Keratinocyte (primary cell): ENCODE measurements around the gene LMCD1. TPM values are rescaled to one million over a fixed set of nuclear protein-coding genes. Genes with fewer than 3 reads are reported as not detected.

Source experiments
- DNase-seq: peaks from one replicate; pipeline ENCODE4 v3.0.0-alpha.2; 2011; ENCODE audit warnings: low read depth, missing footprints, low spot score
- FAIRE-seq: peaks from 2 replicates; lab custom pipeline; 2011; peaks lifted over from hg19 to GRCh38; lab: Jason Lieb, UNC
- H2AFZ ChIP-seq: 2 replicates; pipeline ENCODE4 v1.6.0; 2012; ENCODE audit warnings: low read length, control low read depth, inconsistent platforms; ENCODE audit not compliant: control insufficient read depth
- H3K27ac ChIP-seq: 2 replicates; pipeline ENCODE4 v1.5.1; 2011; ENCODE audit warnings: low read length; ENCODE audit not compliant: control insufficient read depth, insufficient read depth
- H3K27me3 ChIP-seq: 3 replicates; pipeline ENCODE4 v1.6.0; 2011; ENCODE audit warnings: low read length; ENCODE audit not compliant: control insufficient read depth, insufficient read depth; ENCODE audit errors: extremely low read depth
- H3K36me3 ChIP-seq, 2 experiments: 2 replicates in 1 of 2; 3 replicates in 1 of 2; pipeline ENCODE4 v1.5.1; 2011; ENCODE audit warnings: low read length in 2 of 2, mild to moderate bottlenecking in 1 of 2; ENCODE audit not compliant: control insufficient read depth in 2 of 2, insufficient read depth in 2 of 2; ENCODE audit errors: extremely low read depth in 1 of 2
- H3K4me1 ChIP-seq: 3 replicates; pipeline ENCODE4 v1.5.1; 2011; ENCODE audit warnings: low read length; ENCODE audit not compliant: control insufficient read depth, insufficient read depth; ENCODE audit errors: extremely low read depth
- H3K4me2 ChIP-seq: 3 replicates; pipeline ENCODE4 v1.6.0; 2011; ENCODE audit warnings: low read depth, low read length; ENCODE audit not compliant: control insufficient read depth, insufficient read depth; ENCODE audit errors: extremely low read depth
- H3K4me3 ChIP-seq, 3 experiments: fragments of 200-600 bp in 1 of 3; sonication (generic) in 1 of 3; 2 replicates in 2 of 3; 3 replicates in 1 of 3; pipeline ENCODE4 v1.5.1; 2011 to 2016; ENCODE audit warnings: low read length in 3 of 3, mild to moderate bottlenecking in 3 of 3, control low read depth in 2 of 3, inconsistent platforms in 1 of 3, low read depth in 1 of 3, mixed read lengths in 1 of 3, mixed run types in 1 of 3, moderate library complexity in 1 of 3; ENCODE audit not compliant: control insufficient read depth in 2 of 3, insufficient read depth in 2 of 3; ENCODE audit errors: extremely low read depth in 1 of 3
- H3K79me2 ChIP-seq: 2 replicates; pipeline ENCODE4 v1.6.0; 2012; ENCODE audit warnings: low read length; ENCODE audit not compliant: control insufficient read depth, insufficient read depth
- H3K9ac ChIP-seq: 3 replicates; pipeline ENCODE4 v1.6.0; 2011; ENCODE audit warnings: low read length; ENCODE audit not compliant: control insufficient read depth, insufficient read depth; ENCODE audit errors: extremely low read depth
- H3K9me1 ChIP-seq: 3 replicates; pipeline ENCODE4 v1.6.0; 2011; ENCODE audit warnings: low read length; ENCODE audit not compliant: control insufficient read depth, insufficient read depth; ENCODE audit errors: extremely low read depth
- H3K9me3 ChIP-seq: 2 replicates; pipeline ENCODE4 v1.5.1; 2012; ENCODE audit warnings: low read depth, low read length; ENCODE audit not compliant: control insufficient read depth
- H4K20me1 ChIP-seq: 3 replicates; pipeline ENCODE4 v1.6.0; 2011; ENCODE audit warnings: low read length; ENCODE audit not compliant: control insufficient read depth, insufficient read depth; ENCODE audit errors: extremely low read depth
- EZH2 ChIP-seq: IDR thresholded peaks from one replicate; pipeline ENCODE4 v1.6.1; 2012; ENCODE audit warnings: inconsistent platforms, mild to moderate bottlenecking, low read length, moderate library complexity
- dilution Hi-C: fragments of 300-500 bp; cut with MboI; formaldehyde crosslinking; loops from one replicate; pipeline ENCODE4 v1.7.0; 2020; ENCODE audit warnings: low sequenced_read_pairs; ENCODE audit not compliant: extremely low pct_ligation_motif_present
- polyA plus RNA-seq, 5 experiments: library from polyadenylated mRNA; depleted of rRNA in 3 of 5; stranded (reverse) in 3 of 5; stranded (forward) in 1 of 5; unstranded in 1 of 5; fragments of >200 nt; gene quantifications; 1 replicate in 1 of 5; 2 replicates in 3 of 5; 3 replicates in 1 of 5; pipeline versions ENCODE4 v1.2.1 to v1.2.3, GENCODE V29; 2011 to 2012; ENCODE audit warnings: missing spikeins in 2 of 5, low read depth in 1 of 5, low replicate concordance in 1 of 5
- TF ChIP-seq, protein P1 (sequence below), 3 experiments: IDR thresholded peaks in 1 of 3; conservative IDR thresholded peaks in 1 of 3; optimal IDR thresholded peaks in 1 of 3; 2 replicates in 2 of 3; 3 replicates in 1 of 3; pipeline versions ENCODE3 to v1.5.1; 2011; ENCODE audit warnings: low read length in 3 of 3, mild to moderate bottlenecking in 3 of 3, moderate library complexity in 2 of 3, control low read depth in 1 of 3, inconsistent platforms in 1 of 3; ENCODE audit not compliant: insufficient read depth in 2 of 3; ENCODE audit errors: extremely low read depth in 1 of 3

Gene LMCD1
- polyA plus RNA-seq, 1 donor (not counting 4 experiments of a cell fraction or from before 2014, with no cell fraction given) = 3.7 TPM

DNA sequence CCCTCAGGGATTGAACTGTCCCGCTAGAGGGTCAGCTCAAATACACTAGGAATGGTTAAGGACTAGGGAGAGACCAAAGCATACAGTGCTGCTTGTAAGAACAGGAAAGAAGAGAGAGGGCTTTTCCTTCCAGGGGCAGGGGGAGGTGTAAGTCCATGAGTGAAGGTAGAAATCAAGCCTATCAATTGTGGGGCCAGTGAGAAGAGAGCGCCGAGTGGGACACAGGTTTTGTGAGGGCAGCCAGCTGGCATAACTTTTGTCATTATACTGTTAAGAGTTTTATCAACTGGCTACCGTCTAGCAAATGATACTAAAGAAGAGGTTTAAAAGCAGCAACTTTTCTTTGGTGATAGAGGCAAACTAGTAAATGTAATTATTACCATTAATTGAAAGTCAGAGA lies 45.0 kb downstream of the LMCD1 start:
- Histone ChIP-seq H3K4me1 (no peaks in the 10 kb centered on the region), H3K9me1 (no peaks in the 10 kb centered on the region), H3K27ac (no peak overlapping the region), H2AFZ (no peak overlapping the region), H3K79me2 (no peaks in the 10 kb centered on the region), H3K27me3 (peaks cover 3% of the 10 kb centered on the region), H3K36me3 (no peaks in the 10 kb centered on the region), H3K4me2 (no peak overlapping the region), H3K9me3 (no peaks in the 10 kb centered on the region), H3K4me3 (no peak overlapping the region), H3K9ac (no peak overlapping the region), H4K20me1 (no peaks in the 10 kb centered on the region)
- TF ChIP-seq, protein P1, sequence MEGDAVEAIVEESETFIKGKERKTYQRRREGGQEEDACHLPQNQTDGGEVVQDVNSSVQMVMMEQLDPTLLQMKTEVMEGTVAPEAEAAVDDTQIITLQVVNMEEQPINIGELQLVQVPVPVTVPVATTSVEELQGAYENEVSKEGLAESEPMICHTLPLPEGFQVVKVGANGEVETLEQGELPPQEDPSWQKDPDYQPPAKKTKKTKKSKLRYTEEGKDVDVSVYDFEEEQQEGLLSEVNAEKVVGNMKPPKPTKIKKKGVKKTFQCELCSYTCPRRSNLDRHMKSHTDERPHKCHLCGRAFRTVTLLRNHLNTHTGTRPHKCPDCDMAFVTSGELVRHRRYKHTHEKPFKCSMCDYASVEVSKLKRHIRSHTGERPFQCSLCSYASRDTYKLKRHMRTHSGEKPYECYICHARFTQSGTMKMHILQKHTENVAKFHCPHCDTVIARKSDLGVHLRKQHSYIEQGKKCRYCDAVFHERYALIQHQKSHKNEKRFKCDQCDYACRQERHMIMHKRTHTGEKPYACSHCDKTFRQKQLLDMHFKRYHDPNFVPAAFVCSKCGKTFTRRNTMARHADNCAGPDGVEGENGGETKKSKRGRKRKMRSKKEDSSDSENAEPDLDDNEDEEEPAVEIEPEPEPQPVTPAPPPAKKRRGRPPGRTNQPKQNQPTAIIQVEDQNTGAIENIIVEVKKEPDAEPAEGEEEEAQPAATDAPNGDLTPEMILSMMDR (optimal IDR thresholded peaks at IDR 0.05 in 1 of 3, IDR thresholded peaks at IDR 0.05 in 1 of 3, conservative IDR thresholded peaks at IDR 0.05 in 1 of 3; ENCODE audit: extremely low read depth in 1 of 3, insufficient read depth in 2 of 3, low read length in 3 of 3) = no peak
- no peak for TF ChIP-seq EZH2
- no peak for DNase-seq
- no peak for FAIRE-seq
- dilution Hi-C loops = no loop called here

DNA sequence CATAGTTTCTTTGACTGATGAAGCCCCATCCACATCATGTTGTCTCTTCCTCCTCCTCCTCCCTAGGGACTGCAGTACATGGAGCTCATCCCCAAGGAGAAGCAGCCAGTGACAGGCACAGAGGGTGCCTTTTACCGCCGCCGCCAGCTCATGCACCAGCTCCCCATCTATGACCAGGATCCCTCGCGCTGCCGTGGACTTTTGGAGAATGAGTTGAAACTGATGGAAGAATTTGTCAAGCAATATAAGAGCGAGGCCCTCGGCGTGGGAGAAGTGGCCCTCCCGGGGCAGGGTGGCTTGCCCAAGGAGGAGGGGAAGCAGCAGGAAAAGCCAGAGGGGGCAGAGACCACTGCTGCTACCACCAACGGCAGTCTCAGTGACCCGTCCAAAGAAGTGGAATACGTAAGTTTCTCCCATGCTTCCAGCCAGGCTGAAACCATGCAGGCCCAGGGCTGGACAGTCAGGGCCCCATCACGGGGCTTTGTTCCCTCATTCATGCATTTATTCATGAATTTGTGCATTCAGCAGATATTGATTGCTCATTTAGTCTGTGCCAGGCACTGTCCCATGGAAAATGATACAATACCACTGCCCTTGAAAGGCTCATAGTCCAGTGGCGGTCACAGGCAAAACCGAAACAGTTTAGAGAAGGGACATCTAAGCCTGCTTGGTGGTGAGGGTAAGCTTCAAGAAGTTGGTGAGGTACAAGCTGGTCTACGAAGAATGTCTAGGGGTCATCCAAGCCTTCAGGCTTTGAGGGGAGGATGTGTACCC lies 47.1 kb downstream of the LMCD1 start:
- TF ChIP-seq EZH2 = no peak
- TF ChIP-seq, protein P1 (optimal IDR thresholded peaks at IDR 0.05 in 1 of 3, IDR thresholded peaks at IDR 0.05 in 1 of 3, conservative IDR thresholded peaks at IDR 0.05 in 1 of 3; ENCODE audit: extremely low read depth in 1 of 3, insufficient read depth in 2 of 3, low read length in 3 of 3) = no peak

More for the DNA sequence above, 47.1 kb downstream of the LMCD1 start:
- no peak overlapping the region for H2AFZ ChIP-seq
- H3K9ac ChIP-seq = no peak overlapping the region
- H3K27ac ChIP-seq = no peak overlapping the region
- H3K9me3 ChIP-seq = no peaks in the 10 kb centered on the region
- H4K20me1 ChIP-seq = no peaks in the 10 kb centered on the region
- no peaks in the 10 kb centered on the region for H3K79me2 ChIP-seq
- H3K36me3 ChIP-seq = no peaks in the 10 kb centered on the region
- H3K4me3 ChIP-seq = no peak overlapping the region
- H3K4me2 ChIP-seq = no peak overlapping the region
- H3K27me3 ChIP-seq = peaks cover 3% of the 10 kb centered on the region
- no peak for FAIRE-seq
- H3K4me1 ChIP-seq = no peaks in the 10 kb centered on the region
- no peak for DNase-seq
- H3K9me1 ChIP-seq = no peaks in the 10 kb centered on the region
- dilution Hi-C loops = no loop called here
